ENCODE measurements around the gene EFL1. TPM values are rescaled to one million over a fixed set of nuclear protein-coding genes. Genes with fewer than 3 reads are reported as not detected.
"Not testable (repeated sequence)": the region's sequence is repeated elsewhere in the genome, so short reads cannot be mapped to it uniquely, and the experiment has no call there.

The EFL1 gene
- total RNA-seq, result 30.1 TPM

DNA sequence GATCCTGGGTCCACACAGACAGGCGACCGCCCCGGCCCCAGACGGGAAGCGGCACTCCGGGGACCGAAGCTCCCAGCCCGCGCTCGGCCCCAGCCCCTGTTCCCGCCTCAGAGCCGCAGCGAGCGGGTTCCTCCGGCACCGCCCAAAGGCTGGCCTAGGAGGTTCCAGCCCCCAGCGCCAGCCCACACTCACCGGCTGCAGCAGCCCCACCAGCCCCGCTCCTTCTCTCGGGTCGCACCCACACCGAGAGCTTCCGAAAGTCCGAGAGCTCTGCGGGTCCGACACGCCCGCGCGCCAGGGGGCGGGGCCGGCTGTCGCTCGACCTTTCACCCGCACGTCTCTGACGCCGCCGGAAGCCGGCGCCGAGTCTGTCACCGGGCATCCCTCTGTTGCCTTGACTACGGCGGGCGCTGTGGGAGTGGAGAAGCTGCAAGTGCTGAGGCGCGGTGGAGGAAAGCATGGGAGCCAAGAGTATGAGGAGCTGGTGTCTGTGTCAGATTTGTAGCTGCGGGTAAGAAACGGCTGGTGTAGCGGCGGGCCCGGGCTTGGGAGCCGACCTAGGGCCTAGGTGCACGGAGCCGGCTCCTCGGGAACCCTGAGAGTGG is at the start of gene EFL1, which contains the start of gene SAXO2:
Gene EFL1 (minus strand): TSS at position 313 of the 605 bp plus-strand sequence. CDS start 956 bp downstream, outside the sequence.
Gene SAXO2 (plus strand): TSS at position 397 of the 605 bp plus-strand sequence. CDS start 62 bp downstream, at position 459.
- DNase-seq, result peak; percentile 95

DNA sequence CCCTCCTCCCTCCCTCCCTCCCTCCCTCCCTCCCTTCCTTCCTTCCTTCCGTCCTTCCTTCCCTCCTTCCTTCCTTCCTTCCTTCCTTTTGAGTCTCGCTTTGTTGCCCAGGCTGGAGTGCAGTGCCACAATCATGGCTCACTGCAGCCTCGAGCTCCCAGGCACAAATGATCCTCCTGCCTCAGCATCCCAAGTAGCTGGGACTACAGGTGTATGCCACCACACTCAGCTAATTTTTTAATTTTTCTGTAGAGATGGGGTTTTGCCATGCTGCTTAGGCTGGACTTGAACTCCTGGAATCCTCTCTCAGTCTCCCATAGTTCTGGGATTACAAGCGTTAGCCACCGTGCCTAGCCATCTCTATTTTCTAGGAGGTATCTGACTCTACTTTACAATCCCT is 48.8 kb upstream of the EFL1 start:
- DNase-seq, result not testable (repeated sequence)

DNA sequence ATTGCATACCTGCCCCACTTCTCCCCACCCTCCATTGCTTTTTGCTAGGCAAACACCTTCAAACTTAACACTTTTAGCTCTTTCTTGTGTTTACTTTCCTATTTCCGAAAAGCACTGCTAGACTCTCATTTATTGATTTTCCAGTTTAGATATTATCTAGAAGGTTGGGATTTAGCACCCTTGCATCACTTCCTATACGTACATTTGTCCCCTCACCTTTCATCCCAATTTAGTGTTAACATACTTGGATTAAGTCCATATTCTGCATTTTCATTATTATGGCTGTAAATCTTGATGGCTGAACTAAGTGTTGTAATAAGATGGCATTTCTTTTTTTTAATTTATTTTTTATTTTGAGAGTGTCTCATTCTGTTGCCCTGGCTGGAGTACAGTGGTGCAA is 47.3 kb upstream of the EFL1 start:
- no peak for DNase-seq

DNA sequence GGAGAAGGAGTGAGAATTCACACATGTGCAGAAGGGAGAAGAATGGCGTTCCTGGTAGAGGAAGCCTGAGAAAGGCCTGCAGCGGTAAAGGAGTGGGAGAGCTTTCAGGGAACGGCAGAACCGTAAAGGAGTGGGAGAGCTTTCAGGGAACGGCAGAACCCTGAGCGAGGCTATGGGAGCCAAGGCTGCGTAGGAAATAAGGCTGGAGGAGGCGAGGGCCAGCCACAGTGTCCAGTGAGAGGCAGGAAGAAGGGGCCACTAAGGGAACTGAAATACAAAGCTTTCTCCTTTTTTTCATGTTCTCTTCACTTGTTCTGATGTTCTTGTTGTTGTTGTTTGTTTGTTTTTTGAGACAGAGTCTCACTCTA is 45.2 kb upstream of the EFL1 start:
- DNase-seq, result no peak

DNA sequence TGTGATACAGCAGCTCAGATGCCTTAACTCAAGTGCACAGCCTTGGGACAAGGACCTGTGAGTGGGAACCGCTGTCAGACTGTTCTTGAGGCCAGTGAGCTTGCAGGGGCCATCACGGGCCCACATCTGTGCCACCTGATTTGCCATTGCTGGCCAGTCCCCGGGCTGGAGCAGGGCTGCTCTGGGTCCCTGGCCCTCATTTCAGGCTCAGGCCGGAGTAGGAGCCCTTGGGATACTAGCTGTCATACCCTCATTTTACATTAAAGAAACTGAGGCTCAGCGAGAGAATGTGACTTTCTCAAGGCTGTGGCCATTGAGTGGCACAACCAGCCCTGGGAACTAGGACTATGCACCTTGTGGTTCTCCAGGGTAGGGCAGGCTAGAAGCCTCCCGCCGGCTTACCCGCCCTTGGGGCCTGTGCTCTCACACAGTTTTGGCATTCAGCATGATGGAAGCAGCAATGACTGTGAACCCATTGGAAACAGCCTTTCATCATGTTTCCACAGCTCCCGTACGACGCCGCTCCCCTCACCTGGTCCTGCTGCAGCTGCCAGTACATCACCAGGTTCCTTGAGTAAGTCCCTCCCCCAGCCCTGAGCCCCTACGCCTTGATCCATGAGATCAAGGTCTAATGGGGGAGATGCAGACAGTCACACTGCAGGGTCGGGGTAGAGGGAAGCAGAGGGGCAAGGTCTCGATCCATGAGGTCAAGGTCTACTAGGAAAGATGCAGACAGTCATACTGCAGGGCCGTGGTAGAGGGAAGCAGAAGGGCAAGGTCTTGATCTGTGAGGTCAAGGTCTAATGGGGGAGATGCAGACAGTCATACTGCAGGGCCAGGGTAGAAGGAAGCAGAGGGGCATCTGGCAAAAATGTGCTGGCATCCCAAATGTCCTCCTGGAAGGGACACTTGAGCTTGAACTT is 44.5 kb upstream of the EFL1 start:
- DNase-seq, result no peak

DNA sequence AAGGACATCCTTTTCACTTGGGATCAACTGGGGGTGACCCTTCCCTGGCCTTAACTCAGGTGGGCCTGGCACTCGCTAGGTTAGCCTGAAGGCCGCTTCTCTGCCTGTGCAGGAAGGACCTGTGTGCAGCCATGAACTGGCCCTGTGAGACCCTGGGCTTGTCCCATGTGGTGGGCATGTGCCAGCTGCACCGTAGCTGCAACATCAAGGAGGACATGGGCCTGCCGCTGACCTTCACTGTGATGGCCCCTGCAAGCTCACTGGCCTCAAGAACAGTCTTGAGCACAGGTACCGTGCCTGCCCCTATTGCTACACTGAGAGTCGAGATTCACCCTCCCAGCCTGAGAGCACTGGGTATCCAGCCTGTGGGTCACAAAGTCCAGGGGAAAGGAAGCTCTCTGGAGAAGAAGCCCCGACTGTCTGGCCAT is 43.1 kb upstream of the EFL1 start:
- DNase-seq, result no peak

DNA sequence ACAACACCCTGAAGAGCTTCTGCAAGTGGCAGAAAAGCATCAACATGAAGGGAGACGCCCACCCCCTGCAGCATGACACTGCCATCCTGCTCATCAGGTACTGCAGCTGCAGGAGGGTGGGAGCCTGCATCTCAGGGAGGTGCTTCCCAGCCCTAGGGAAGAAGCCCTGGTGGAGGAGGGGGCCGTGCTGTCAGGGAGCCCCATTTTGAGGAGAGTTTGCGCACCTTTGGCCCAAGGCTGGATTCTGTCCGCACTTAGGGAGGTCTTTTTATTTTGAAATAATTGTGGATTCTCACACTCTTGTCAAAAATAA is 42.2 kb upstream of the EFL1 start:
- DNase-seq, result no peak

DNA sequence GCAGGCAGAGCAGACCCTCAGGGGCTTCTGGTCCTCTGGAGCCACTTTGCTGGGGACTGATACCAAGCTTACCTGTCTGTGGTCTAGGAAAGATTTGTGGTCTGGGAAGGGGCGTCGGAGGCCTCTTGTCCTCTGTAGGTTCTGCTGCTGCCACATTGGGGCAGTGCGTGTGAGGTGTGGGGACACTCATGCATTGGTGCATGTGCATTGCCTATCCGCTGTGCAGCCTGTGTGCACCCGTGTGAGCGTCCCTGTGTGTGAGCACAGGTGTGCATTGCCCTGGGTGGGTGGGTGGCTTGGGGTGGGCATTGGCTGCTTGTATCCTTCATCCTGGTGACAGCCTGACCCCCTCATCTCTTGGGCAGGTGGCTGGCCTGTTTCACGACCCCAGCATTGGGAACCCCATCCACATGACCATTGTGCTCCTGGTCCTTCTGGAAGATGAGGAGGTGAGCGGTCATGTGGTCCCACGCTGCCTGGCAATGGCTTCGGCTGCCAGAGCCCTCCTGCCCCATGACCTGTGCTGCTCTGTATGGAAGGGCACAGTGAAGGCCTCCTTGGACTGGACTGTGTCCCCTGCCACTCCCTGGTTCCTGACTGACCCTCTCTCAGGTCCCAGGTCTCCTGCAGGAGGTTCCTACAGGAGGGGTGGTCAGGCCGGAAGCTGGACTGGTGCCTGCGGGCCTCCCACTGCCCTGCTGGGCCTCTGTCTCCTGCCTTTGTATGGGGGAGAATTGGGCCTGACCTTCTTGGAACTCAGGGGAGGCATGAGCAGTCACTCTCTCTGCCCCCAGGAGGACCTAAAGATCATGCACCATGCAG is 41.6 kb upstream of the EFL1 start:
- no peak for DNase-seq

DNA sequence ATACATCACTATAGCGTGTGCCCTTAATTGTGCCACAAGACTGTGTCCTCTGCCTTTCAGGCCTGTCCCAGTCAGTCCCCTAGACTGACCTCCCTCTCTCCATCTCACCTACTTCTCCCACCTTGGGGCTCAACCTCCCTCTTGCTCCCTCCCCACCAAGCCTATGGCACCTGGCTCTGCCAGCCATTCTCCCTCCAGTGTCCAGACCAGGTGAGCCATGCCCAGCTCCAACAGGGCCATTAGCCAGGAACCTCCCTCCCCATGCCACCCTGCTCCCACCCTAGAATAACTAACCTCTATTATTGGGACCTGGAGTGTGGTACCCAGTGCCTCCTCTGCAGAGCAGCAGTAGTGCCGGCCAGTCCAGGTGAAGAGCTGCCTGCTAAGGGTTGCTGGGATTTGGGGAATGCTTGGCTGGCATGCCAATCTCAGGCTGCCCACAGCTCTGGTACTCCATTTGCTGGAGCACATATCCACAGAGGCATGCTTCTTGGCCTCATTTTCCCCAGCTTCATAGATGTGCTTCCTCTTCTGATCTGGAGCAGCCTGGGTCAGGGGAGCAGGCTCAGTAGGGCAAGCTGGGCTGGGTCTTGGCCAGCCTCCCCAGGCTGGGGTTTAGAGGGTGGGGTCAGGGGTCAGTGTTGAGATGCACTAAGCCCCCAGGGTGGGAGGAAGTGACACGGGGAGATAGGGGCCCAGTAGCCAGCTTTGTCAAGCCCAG is 38.9 kb upstream of the EFL1 start:
- no peak for DNase-seq

DNA sequence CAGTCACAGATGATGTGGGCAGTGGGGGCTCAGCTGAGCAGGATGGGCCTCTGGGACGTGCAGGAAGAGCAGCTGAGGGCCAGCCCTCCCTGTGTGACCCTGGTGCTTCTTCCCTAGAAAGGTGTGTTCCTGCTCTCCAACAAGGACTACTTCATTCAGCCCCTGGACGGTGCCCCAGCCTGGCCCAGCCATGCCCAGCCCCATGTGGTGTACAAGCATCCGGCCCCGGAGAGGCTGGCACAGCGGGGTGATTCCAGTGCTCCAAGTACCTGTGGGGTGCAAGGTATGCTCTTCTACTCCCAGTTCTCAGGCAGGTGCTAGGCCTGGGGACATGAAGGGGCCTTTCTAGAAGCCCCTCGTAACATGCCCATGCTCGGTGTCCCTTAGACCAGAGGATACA is 38.3 kb upstream of the EFL1 start:
- no peak for DNase-seq

DNA sequence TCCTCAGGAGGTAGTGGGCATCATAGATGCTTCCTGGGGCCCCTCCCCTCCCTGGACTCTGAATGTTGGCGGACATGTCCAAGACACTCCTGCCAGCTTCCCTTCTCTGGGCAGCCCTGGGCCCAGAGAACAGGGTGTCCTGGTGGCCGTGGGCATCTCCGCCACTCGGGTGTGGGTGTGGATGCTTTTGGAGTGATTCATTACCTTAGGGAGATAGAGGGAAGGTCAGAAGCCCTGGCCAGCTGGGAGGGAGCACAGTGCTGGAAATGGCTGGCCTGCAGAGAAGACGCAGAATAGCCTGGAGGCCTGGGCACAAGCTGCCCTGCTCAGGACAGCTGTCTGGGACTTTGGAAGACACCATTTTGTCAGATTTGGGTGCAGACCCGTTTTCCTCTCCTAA is 37.8 kb upstream of the EFL1 start:
- not testable (repeated sequence) for DNase-seq

DNA sequence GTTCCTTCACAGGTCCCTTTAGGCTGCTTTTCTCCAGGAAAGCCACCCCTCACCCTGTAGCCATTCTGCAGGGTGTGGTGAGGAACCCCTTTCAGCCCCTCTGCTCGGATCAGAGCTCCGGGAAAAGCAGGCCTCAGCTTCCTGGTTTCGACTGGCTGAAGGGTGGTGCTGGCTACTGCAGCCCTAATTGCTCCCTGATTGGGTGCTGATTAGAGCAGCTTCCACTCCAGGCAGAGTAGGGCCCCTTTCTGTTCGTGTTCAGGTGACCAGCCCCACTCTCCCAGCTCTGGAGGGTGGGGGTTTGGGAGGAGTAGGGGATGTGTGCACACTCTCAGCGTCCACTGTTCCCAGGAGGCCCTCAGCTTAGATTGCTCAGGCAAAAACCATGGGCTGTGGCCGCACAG is 37.0 kb upstream of the EFL1 start:
- DNase-seq, result not testable (repeated sequence)

DNA sequence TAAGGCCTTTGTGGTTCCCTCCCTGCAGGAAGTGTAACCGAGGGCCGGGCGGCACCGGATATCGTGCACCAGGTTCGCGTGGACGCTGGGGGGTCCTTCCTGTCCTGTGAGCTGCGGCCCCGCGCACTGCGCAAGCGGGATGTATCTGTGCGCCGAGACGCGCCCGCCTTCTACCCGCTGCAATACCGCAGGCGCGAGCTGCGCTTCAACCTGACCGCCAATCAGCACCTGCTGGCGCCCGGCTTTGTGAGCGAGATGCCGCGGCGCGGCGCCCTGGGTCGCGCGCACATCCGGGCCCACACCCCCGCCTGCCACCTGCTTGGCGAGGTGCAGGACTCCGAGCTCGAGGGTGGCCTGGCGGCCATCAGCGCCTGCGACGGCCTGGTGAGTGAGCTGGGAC is 36.0 kb upstream of the EFL1 start:
- peak; percentile 4 for DNase-seq

DNA sequence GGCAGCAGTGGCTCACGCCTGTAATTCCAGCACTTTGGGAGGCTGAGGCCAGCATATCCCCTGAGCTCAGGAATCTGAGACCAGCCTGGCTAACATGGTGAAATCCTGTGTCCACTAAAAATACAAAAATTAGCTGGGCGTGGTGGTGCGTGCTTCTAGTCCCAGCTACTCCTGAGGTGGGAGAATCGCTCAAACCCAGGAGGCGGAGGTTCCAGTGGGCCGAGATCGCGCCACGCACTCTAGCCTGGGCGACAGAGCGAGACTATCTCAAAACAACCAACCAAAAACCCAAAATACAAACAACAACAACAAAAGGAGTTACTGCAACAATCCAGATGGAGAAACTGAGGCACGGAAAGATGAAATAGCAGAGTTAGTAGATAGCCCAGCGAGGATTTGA is 35.5 kb upstream of the EFL1 start:
- DNase-seq, result no peak

DNA sequence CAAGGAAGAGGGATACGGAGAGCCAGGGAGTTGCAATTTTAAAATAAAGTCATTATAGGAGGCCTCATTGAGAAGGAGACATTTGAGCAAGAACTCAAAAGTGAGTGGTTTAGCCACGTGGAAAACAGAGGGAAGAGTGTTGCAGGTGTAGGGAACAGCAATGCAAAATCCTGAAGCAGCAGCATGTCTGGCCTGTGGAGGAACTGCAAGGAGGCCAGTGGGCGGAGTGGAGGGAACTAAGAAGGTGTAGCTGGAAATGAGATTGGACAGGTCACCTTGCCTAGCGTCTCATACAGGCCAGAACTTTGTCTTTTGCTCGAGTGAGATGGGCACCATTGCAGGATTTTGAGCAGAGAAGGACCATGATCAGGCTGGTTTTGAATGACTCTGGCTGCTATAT is 35.0 kb upstream of the EFL1 start:
- no peak for DNase-seq

DNA sequence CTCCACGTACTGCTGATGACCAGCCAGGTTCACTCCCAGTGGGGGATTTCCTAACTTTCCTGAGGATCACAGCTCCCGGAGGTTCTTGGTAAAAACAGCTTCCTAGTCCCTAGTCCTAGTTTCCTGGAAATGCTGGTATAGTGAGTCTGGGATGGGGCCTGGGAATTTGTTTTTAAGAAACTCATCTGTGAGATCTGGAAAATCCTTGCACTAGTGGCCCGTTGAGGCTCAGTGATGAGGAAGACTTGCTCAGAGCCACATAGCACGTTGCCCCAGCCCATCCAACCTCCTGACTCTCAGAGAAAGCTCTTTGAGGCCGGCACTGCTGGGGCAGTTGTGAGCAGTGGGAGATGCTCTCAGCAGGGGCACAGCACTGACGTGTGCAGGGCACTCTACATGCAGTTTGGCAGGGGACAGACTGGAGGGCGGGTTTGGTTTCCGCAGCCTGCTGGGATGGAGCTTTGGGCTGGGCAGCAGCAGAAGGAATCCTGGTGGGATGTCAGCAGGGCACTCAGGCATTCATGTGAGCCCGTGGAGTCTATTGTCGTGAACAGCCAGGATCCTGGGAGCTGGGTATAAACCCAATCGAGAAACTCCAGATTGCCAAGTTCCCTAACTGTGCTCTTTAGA is 31.6 kb upstream of the EFL1 start:
- no peak for DNase-seq

DNA sequence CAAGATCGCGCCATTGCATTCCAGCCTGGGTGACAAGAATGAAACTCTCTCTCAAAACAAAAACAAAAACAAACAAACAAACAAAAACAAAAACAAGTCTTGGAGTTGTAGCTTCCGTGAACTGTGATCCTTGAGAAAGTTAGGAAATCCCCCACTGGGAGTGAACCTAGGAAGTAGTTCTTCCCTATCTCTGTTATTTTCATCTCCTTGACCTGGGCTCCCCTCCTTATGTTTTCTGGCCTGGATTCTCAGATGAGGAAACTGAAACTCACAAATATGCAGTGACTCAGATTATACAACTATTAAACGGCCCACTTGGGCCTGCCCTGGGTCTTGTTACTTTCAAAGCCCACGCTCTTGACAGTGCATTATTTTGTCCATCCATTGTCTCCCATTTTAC is 29.7 kb upstream of the EFL1 start:
- no peak for DNase-seq

DNA sequence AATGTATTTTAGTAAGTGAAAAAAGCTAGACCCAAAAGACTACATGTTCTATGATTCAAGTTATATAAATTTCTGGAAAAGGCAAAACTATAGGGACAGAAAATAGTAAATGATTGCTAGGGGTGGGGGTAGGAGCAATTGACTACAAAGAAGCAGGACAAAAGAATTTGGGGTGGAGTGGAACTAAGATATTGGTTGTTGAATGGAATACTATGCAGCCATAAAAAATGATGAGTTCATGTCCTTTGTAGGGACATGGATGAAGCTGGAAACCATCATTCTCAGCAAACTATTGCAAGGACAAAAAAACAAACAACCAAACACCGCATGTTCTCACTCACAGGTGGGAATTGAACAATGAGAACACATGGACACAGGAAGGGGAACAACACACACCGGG is 25.7 kb upstream of the EFL1 start:
- not testable (repeated sequence) for DNase-seq

DNA sequence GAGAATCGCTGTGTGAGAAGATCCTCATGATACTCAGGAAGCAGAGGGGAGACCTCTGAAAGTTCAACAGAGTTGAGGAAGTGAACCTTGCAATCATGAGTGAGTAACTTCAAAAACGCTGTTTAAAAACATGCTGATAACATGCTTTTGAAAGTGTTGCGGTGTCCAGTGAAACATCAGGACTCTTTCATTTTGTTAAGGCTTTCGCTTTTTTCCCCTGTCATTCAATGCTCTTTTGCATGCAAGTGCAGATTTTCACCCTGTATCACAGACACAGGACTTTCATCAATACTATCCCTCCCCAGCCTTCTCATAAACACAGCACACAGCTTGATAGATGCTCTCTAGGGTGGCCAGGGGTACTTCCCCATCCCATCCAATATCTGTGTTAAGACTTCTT is 23.9 kb upstream of the EFL1 start:
- not testable (repeated sequence) for DNase-seq

DNA sequence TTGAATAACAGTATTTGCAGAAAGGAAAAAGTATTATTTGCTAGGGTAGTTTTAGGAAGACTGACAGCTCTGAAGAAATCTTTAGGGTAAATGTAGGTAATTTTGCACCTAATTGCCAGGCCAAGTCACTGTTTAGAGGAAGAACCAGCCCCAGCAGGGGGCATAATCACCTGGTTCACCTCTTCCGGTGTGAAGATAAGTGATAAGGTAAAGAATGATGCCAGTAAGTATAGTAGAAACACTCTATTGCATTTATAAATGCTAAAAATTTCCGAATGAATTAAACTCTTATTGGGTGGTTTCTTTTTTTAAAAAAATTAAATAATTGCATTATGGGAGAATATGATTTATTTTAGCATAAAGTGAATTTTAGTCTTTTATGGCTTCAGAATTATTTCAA is 21.8 kb upstream of the EFL1 start:
- not testable (repeated sequence) for DNase-seq

DNA sequence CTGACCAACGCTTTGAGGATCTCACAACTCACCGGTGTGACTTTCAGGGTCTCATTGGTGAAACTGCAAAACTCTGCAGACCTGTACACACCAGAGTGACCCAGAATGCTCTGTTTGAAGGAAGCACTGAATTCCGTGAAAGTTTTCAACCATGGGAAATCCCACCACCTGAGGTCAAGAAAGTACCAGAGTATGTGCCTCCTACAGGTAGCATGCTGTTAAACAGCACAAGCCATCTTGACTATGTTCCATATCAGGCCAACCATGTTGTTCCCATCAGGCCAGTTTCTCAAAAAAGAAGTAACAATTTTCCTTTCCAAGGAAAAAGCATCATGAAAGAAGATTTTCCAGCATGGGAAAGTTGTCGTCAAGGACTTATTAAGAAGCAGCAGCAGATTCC is 19.9 kb upstream of the EFL1 start:
- DNase-seq, result not testable (repeated sequence)

DNA sequence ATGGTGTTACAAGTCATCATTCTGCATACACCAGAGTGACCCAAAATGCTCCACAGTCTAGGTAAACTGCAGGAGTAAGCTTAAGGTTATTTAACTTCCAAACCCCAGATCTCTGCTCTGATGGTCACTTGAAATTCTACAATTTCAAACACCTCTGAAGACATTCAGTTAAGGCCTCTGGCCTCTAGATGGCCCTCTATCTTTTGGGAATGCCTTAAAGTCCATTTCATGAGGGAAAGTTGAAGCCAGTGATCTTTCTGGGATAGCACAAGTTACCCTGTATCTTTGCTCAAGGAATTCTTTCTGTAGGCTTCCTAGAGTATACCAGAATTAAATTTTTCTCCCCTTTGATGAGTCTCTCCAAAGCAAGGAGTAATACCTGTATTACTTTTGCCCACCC is 18.7 kb upstream of the EFL1 start:
- DNase-seq, result not testable (repeated sequence)

Measured in tongue (tissue), 2 donors.